HG02763 (cell line): ENCODE results near the gene DMAC1.
A peak's percentile ranks its signal among the peaks of the same experiment; 100 is the strongest.

Experiments
- ATAC-seq: cut with Tn5 transposase; IDR thresholded peaks from one replicate; pipeline ENCODE4 v1.9.1; 2021; ENCODE audit warnings: mild to moderate bottlenecking, moderate library complexity; ENCODE audit not compliant: unreplicated experiment

The DMAC1 gene

DNA sequence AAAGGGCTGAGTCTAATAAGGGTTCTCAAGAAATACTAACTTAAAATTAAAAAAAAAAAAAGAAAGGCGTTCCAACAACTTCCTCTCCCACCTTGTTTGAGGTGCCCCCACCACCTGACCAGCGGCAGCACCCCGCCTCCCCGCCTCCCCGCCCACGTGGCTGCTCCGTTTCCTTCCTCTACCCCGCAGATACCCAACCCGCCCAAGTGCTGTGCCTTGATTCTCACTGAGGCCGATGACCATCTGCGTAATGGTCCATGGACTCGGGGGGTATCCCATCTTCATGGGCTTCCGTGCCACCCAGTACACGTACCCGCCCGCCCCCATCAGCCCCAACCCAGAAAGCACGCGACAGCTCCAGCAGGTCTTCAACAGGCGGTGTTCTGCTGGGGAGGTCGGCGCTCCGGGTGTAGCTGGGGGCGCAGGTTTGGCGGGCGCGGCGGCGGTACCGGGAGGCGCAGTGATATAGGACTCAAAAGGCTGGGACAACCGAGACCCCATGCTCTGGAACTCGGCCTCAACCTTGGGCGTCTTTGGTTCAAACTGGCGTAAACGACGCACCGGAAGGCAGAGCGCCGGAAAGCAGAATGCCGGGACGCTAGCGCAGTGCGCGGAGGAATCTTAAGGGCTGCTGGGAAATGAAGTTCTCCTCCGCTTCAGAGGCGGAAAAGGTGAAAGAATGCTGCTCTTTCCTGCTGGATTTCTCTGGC is at the start of gene DMAC1:
Gene DMAC1, minus strand, starts transcription at position 545 of the 710 bp plus-strand sequence. Its CDS starts 44 bp downstream, at position 501.
- ATAC-seq, result peak; percentile 91

DNA sequence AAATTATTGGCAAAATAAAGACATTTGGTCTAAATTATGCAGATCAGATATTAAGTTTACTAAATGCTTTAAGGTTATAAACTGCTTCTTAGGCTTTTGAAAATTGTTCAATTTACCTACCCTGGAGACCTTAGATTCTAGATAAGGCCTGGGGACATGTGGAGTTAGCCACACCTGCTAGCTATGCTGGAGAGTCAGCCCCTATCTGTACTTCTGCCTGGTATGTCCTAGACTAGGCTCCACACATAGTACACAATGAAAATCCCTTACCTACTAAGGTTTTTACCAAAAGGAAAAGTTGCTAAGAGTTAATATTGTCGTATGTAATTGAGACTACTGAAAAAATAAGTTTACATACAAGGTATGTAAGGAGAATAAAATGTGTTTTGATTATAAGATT is 49.8 kb upstream of the DMAC1 start:
- ATAC-seq, result no peak

DNA sequence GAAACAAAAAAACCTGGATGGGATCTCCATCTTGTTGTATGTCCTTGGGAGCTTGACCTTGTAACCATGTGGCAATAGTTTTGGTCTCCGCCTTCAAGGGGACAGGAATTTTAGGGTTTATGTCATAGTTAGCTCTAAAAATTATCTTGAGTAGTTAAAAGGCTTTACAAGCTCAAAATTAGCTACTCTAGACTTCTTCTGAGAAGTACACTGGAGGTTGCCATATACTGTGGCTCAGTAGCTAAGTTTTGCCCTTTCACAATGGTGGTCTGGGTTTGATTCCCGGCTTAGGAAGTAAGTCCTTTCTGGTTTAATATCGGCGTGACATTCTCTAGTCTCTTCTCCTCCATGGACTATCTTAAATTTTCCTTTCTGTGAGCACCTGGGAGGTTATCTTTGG is 48.9 kb upstream of the DMAC1 start:
- no peak for ATAC-seq

GRCh38 chr9:7844242-7844641 is 44.7 kb upstream of the DMAC1 start:
- peak; percentile 60 for ATAC-seq

- no peak for ATAC-seq
Measured at GRCh38 chr9:7841831-7842230, 42.3 kb upstream of the DMAC1 start.

DNA sequence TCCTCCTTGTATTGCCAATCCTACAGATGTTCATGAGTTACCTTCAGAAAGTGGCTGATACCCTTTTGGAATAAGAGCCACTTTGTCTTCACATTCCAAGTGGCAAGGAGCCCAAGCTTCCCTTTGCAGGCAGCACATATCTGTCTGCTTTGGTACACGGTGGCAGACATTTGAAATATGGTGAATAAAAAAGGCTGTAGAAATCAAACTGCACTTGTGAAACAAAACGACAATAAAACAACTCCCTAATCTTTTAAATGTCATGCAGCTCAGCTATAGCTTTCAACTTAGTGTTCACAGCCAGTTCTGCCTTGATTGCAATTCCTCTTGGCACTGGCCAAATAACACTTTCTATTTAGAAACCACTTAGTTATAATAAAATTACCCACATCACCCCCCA is 35.0 kb upstream of the DMAC1 start:
- no peak for ATAC-seq

- no peak for ATAC-seq
Measured at GRCh38 chr9:7828334-7828733, 28.8 kb upstream of the DMAC1 start.

DNA sequence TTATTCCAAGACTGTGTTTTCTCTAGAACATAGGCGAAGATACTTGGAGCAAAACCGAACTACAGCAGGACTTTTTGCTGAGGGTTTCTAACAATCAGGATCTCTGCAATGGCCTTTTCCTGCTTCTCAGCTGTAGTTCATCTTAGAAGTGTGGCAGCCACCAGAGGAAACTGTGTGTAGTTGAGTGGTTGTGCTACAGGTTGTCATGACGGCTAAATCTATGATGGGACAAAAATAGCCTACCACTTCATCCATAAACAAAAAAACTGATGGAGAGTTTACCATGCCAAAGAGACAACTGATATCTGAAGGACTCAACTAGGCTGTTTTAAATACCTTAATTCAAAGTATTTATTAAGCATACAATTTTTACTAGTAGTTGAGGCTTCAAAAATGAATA is 28.2 kb upstream of the DMAC1 start:
- ATAC-seq, result no peak

DNA sequence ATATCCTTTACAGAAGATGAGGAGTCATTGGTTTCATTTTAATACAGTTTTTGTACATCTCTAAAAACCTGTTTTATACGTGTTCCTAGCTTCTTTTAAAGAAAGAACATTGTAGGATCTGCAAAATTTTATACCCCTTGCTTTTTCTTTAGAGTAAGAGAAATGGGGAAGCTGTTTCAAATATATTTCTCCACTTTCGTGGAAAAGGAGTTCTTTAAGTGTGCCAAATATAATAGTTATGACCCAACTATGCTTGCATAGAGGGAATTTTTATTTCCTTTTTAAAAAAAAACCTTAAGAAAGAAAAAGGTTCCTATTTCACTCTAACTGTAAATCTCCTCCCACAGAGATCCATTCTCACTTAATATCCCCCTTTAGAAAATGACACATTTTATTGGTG is 27.5 kb upstream of the DMAC1 start:
- ATAC-seq, result no peak

DNA sequence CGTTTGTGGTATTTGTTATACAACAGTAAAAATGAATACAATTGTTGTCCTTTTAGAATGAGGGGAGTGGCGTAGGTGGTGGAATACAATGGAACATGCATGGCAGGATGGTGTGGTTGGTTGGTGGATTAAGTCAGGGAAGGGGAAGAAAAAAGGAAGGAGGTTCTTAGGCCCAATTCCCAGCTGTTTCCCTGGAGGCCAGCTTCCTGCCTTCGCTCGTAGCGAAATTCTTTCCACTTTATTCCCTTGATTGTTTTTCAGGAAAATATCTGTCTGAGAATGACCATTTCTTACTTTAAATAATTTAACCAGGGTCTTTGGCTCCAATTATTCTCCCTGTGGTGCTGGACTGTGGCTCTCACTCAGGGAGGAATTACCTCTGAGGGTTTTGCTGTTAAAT is 24.1 kb upstream of the DMAC1 start:
- no peak for ATAC-seq

DNA sequence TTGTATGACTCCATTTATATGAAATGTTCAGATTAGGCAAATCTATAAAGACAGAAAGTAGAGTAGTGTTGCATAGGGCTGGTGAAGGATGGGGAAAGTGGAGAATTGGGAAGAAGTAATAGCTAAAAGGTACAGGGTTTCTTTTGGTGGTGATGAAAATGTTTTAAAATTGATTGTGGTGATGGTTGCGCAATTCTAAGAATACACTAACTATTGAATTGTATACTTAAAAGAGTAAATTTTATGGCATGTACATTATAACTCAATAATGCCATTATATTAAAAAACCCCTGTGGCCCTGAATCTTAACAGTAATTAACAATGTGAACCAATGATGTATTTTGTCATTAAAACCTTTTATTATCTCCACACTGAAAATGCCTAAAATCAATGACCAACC is 20.4 kb upstream of the DMAC1 start:
- ATAC-seq, result no peak

- ATAC-seq, result no peak
Measured at GRCh38 chr9:7816021-7816420, 16.4 kb upstream of the DMAC1 start.

DNA sequence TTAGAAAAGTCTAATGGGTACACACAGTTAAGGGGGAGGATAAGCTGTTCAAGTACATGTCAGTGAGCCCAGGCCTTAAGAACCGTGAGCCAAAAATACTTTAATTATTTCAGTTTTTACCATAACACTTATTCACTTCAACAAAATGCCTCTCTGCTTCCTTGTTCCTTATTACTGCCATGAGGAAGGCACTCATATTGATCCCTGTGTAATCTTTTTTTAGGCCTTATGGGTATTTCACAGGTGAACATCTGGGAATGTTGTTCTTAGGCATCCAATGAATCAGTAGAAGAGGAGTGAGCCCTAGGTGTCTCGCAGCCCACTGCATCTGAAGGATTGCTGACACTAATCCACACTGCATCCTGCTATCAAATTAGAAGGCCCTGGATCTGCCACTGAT is 13.5 kb upstream of the DMAC1 start:
- ATAC-seq, result no peak

GRCh38 chr9:7811677-7812076 is 12.1 kb upstream of the DMAC1 start:
- ATAC-seq, result no peak

GRCh38 chr9:7802666-7803065 is 3.1 kb upstream of the DMAC1 start:
- no peak for ATAC-seq

DNA sequence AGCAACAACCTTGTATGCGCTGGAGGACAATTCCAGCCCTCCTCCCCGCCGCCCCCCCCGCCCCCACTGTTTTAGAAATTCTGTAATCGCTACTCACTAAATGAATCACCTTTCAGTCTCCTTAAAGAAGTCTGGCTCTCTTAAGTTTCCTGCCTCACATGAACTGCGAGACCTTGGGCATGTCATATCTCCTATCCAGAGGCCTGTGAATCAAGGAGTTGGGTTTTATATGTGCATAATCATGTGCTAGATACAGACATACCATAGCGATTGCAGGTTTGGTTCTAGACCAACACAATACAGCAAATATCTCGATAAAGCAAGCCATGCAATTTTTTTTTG is 337 bp upstream of the DMAC1 start:
- no peak for ATAC-seq

DNA sequence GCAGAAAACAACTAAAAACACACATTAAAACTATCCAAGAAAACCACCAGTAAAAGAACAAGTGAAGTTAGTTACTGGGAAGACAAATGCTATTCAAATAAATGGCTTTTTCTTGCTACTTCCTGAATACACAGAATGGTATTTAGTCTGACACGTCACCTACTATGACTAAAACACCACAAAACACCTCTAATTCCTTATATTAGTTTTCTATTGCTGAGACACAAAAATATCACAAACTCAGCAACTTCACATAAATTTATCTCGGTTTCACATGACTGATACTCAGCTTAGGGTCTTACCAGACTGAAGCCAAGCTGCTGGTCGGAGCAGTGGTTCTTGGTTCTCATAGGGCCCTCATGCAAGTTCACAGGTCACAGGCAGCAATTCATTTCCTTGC is 5.4 kb downstream of the DMAC1 start:
- ATAC-seq, result no peak

- no peak for ATAC-seq
Measured at GRCh38 chr9:7791394-7791793, 8.2 kb downstream of the DMAC1 start.

DNA sequence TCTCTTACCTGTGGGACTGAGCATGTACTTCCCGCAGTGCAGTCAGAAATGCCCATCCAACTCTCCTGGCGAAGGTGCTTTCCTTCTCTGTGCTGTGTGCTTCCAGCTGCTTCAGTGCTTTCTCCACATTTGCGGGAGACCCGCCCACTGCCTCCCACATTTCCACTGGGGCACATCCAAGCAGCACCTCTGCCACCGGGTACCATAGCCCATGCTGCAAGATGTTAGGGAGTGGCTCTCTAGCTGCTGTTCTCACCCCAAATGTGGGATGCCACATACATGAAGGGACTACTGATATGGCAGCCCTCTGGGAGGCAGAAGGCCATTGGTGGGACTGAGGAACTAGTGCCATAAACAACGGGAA is 8.8 kb downstream of the DMAC1 start:
- no peak for ATAC-seq

GRCh38 chr9:7790022-7790818 is 9.4 kb downstream of the DMAC1 start:
- no peak for ATAC-seq

DNA sequence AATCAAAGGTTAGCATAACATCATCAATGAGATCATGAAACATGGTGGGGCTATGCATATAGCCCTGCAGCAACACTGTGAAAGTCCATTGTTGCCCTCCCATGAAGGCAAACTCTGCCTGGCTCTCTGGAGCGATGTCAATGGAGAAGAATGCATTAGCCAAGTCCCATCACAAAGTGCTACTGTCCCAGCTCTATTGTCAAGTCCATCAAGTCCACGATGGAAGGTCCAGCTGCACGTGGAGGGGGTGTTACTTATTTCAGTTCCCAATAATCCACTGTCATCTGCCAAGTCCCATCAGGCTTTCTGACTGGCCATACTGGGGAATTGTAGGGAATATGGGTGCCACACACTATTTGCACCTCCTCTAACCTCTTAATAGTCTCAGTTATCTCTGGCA is 10.8 kb downstream of the DMAC1 start:
- no peak for ATAC-seq

GRCh38 chr9:7785813-7786212 is 13.8 kb downstream of the DMAC1 start:
- ATAC-seq, result no peak

GRCh38 chr9:7784472-7784871 is 15.1 kb downstream of the DMAC1 start:
- no peak for ATAC-seq
